GM19043 (cell line): ENCODE results near the gene AP4S1.
"Not testable (repeated sequence)": the region's sequence is repeated elsewhere in the genome, so short reads cannot be mapped to it uniquely, and the experiment has no call there.

Source experiments
- ATAC-seq: cut with Tn5 transposase; IDR thresholded peaks from one replicate; pipeline ENCODE4 v1.9.1; 2021; ENCODE audit warnings: low read depth; ENCODE audit not compliant: unreplicated experiment

The AP4S1 gene

GRCh38 chr14:31080056-31080455 is 54.6 kb downstream of the AP4S1 start:
- no peak for ATAC-seq

GRCh38 chr14:31080484-31080883 is 55.0 kb downstream of the AP4S1 start:
- ATAC-seq = no peak

GRCh38 chr14:31083781-31084180 is 58.3 kb downstream of the AP4S1 start:
- ATAC-seq = no peak

DNA sequence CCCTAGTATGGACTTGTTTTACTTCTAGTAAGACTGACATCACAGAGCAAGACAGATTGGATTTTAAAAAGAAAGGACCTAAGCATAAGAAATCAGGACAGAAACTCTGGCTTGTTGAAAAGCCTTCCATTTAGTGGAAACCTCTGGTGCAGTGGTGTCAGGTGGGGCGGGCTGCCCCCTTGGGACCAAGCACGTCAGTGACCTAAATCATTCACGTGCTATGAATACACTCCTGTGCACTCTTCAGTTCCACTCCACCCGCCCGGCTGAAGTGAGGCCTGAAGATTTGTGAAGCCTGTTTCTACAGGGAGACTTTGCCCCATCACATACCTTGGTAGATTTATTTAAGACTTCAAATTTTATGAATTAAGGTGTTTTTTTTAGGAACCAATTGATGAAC is 58.9 kb downstream of the AP4S1 start:
- ATAC-seq = peak; percentile 68

DNA sequence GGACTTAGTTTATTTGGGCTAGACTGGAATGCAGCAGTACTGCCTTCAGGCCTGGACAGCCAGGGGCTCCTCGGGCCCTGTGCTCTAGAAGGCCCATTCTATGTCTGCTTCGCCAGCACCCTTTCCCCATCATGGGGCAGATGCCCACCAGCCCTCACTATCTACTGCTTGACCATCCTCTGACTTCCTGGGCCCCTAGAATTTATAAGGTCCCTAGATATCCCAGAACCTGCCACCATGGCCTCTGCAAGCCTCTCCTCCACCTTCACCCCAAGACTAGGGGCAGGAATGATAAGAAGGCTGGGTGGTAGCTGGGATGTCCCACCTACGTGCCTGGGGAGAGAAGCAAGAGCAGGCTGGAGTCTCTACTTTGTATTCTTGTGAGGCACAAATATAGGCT is 59.6 kb downstream of the AP4S1 start:
- no peak for ATAC-seq

- ATAC-seq = not testable (repeated sequence)
These were observed 61.0 kb downstream of the AP4S1 start for GRCh38 chr14:31086466-31086865.

DNA sequence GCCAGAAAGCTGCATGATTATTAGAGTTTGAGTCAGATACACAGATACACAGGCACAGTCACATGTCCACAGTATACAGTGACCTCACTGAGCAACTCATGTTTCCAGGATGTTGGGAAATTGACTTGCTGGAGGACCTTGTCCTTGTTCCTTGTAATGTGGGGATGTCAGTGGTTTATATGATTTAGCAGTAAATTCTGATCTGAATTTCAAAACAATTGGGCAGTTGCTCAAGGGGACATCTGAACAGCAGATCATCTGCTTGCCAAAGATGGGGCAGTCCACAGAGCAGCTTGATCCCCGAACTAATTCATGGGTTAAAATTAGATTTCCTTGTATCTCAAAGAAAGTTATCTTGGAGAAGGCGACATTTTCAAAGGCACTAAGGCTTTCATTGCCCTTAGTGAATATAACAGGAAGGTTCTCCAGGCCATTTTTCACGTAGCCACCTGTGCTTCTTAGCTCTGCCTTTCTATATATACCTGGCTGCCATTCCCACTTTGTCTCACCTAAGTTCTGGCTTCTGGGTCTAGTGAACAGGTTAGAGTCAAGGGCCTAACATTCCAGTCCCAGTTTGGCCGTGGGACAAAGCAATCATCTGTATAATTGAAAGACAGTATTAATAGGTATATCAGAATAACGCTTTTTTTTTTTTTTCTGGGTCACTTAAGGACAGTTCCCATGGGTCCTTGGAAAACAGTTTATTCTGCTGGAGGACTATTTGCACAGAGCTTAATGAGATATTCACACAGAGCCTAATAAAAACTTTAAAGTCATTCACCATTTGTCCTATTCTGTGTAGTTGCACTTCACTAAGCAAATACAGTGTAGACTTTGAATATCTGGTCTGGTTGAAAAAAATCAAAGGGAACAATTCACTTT is 65.7 kb downstream of the AP4S1 start:
- ATAC-seq = no peak

- ATAC-seq = no peak
These were observed 66.8 kb downstream of the AP4S1 start for GRCh38 chr14:31092160-31092708.

DNA sequence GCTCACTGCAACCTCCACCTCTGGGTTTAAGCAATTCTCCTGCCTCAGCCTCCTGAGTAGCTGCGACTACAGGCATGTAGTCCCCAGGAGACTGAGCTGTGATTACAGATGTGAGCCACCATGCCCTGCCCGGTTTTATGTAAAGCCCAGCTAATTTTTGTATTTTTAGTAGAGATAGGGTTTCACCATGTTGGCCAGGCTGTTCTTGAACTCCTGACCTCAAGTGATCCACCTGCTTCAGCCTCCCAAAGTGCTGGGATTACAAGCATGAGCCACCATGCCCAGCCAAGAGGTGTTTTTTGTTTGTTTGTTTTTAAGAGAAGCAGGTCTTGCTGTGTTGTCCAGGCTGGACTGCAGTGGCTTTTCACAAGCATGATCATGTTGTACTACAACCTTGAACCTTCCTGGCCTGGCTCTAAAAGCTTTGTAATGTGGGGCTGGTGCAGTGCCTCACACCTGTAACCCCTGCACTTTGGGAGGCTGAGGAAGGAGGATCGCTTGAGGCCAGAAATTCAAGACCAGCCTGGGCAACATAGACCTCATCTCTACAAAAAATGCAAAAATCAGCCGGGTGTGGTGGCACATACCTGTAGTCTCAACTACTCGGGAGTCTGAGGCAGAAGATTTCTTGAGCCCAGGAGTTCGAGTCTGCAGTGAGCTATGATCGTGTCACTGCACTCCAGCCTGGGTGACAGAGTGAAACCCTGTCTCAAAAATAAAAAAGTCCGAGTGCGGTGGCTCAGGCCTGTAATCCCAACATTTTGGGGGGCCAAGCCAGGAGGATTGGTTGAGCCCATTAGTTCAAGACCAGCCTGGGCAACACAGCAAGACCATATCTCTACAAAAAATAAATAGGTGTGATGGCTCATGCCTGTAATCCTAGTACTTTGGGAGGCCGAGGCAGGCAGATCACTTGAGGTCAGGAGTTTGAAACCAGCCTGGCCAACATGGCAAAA is 68.7 kb downstream of the AP4S1 start:
- ATAC-seq = not testable (repeated sequence)

GRCh38 chr14:31095817-31096216 is 70.4 kb downstream of the AP4S1 start:
- ATAC-seq = not testable (repeated sequence)

DNA sequence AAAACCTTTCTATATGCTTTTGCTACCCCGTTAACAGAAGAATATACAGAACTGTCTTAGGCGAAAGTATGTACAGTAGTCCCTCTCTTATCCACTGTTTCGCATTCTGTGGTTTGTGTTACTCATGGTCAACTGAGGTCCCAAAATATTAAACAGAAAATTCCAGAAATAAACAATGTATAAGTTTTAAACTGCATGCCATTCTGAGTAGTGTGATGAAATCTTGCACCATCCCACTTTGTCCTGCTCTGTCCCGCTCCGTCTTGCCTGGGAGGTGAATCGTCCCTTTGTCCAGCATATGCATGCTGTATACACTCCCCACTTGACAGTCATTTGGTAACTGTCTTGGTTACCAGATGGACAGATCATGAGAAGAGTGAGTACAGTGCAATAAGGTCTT is 70.8 kb downstream of the AP4S1 start:
- ATAC-seq = no peak

GRCh38 chr14:31097081-31097480 is 71.6 kb downstream of the AP4S1 start:
- no peak for ATAC-seq

GRCh38 chr14:31106768-31107167 is 81.3 kb downstream of the AP4S1 start:
- no peak for ATAC-seq

- no peak for ATAC-seq
These were observed 83.8 kb downstream of the AP4S1 start for GRCh38 chr14:31109257-31109656.

DNA sequence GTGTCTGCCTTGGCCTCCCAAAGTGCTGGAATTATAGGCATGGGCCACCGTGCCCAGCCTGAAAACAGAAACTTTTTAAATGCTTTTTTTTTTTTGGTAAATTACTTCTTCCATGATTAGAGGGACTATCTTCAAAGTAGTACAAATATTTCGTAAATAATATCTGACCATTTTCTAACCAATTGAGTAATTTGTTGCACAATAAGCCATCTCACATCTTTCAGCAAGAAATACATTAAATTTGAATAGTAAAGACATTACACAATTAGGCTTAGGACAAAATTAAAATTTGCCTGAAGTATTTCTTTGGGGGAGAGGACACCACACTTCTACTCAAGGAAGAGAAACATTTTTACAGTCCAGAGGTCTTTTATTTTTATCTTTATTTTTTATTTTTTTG is 85.4 kb downstream of the AP4S1 start:
- no peak for ATAC-seq

DNA sequence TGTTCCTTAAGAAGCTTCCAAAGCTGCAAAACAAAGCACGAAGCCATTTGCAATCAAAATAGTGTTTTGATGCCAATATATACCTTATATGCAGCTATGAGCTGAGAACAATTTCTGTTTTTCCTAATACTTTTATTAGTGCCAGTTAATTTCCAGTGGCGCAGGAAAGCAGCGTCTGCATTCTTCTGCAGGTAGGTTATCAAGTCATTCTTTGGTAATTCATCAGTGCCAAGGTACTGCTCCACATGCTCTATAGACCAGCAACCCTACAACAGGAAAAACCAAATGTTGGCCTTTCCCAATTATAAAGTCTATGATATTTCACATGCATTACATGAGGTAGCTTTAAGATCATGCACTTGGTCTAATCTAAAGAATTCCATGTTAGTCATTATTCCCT is 88.3 kb downstream of the AP4S1 start:
- ATAC-seq = no peak

DNA sequence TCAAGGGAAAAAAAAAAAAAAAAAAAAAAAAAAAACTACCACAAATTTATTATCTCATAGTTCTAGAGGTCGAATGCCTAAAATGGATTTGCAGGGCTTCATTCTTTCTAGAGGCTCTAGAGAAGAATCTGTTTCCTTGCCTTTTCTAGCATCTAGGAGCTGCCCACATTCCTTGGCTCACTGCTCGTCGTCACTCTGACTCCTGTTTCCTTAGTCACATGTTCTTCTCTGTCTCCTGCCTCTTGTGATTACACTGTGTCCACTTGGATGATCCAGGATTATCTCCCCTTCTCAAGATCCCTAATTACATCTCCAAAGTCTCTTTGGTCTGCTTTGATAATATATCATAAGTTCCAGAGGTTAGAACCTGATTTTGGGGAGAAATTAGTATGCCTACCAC is 93.4 kb downstream of the AP4S1 start:
- ATAC-seq = no peak

DNA sequence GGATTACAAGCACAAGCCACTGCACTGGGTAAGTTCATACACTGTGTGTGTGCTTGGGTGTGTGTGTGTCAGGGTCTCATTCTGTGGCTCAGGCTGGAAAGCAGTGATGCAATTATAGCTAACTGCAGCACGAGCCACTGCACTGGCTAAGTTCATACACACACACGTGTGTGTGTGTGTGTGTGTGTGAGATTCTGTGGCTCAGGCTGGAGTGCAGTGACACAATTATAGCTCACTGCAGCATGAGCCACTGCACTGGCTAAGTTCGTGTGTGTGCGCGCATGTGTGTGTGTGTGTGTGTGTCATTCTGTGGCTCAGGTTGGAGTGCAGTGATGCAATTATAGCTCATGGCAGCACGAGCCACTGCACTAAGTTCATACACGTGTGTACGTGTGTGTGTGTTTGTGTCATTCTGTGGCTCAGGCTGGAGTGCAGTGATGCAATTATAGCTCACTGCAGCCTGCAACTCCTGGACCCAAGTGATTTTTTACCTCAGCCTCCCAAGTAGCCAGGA is 96.7 kb downstream of the AP4S1 start:
- no peak for ATAC-seq

DNA sequence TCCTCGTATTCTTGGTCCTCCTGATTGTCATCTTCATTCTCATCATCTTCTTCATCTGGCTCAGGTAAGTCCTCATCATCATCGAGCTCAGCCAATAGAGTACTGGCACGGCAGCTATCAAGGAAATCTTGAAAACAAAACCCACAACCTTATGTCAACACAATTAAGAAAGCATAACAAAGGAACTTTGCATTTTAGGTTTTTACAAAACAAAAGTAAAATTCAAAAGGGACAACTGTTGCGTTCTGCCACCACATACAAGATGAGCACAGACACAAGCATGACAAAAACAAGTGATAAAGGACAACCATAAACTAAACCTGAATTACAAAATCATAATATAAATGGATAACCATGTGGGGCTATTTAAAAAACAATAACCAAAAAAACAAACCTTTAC is 97.5 kb downstream of the AP4S1 start:
- no peak for ATAC-seq

- ATAC-seq = no peak
These were observed 98.7 kb downstream of the AP4S1 start for GRCh38 chr14:31124197-31124596.

DNA sequence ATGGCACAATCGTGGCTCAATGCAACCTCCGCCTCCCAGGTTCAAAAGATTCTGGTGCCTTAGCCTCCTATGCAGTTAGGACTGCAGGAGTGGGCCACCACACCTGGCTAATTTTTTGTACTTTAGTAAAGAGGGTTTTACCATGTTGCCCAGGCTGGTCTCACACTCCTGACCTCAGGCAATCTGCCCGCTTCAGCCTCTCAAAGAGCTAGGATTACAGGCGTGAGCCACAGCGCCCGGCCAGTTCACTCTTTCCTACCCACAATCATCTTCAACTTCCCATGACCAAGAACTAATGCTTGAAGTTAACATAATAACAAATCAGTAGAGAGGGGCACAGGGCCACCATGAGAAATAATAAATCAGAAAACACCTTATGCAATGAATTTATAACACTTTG is 99.8 kb downstream of the AP4S1 start:
- ATAC-seq = no peak
